ENCODE measurements around the gene GTF2A1L.
"Not testable (repeated sequence)": the region's sequence is repeated elsewhere in the genome, so short reads cannot be mapped to it uniquely, and the experiment has no call there.

GTF2A1L gene

GRCh38 chr2:48613211-48613610, 4.4 kb upstream of the GTF2A1L start:
- Histone ChIP-seq H3K27me3 (ENCODE audit: control insufficient read depth in 1 of 2, insufficient read depth in 2 of 2, low read length in 2 of 2) (no peaks in the 10 kb centered on the region), H3K4me3 (ENCODE audit: low read depth in 1 of 2, low read length in 2 of 2) (no peak overlapping the region), H3K27ac (ENCODE audit: low read depth, low read length) (no peak overlapping the region), H3K9me3 (ENCODE audit: low read length) (no peaks in the 10 kb centered on the region), H3K4me1 (ENCODE audit: insufficient read depth, low read length) (no peaks in the 10 kb centered on the region), H3K9ac (ENCODE audit: low read length) (no peak overlapping the region), H3K36me3 (ENCODE audit: insufficient read depth, low read length) (no peaks in the 10 kb centered on the region)

GRCh38 chr2:48614581-48614980, 3.1 kb upstream of the GTF2A1L start:
- H3K36me3 ChIP-seq (ENCODE audit: insufficient read depth, low read length); H3K9me3 ChIP-seq (ENCODE audit: low read length); H3K9ac ChIP-seq (ENCODE audit: low read length); H3K4me1 ChIP-seq (ENCODE audit: insufficient read depth, low read length); H3K4me3 ChIP-seq (ENCODE audit: low read depth in 1 of 2, low read length in 2 of 2); H3K27ac ChIP-seq (ENCODE audit: low read depth, low read length); H3K27me3 ChIP-seq (ENCODE audit: control insufficient read depth in 1 of 2, insufficient read depth in 2 of 2, low read length in 2 of 2): not testable (repeated sequence)

- Histone ChIP-seq H3K4me3 (ENCODE audit: low read depth in 1 of 2, low read length in 2 of 2) (no peak overlapping the region), H3K27ac (ENCODE audit: low read depth, low read length) (no peak overlapping the region), H3K4me1 (ENCODE audit: insufficient read depth, low read length) (peaks cover 7% of the 10 kb centered on the region), H3K9me3 (ENCODE audit: low read length) (no peaks in the 10 kb centered on the region), H3K27me3 (ENCODE audit: control insufficient read depth in 1 of 2, insufficient read depth in 2 of 2, low read length in 2 of 2) (no peaks in the 10 kb centered on the region), H3K36me3 (ENCODE audit: insufficient read depth, low read length) (no peaks in the 10 kb centered on the region), H3K9ac (ENCODE audit: low read length) (no peak overlapping the region)
Observed at GRCh38 chr2:48619526-48619925, 1.9 kb downstream of the GTF2A1L start.

GRCh38 chr2:48620604-48621003, 2.9 kb downstream of the GTF2A1L start:
- peaks cover under 1% of the 10 kb centered on the region for H3K9me3 ChIP-seq (ENCODE audit: low read length)
- H3K9ac ChIP-seq (ENCODE audit: low read length) = no peak overlapping the region
- H3K27me3 ChIP-seq (ENCODE audit: control insufficient read depth in 1 of 2, insufficient read depth in 2 of 2, low read length in 2 of 2) = no peaks in the 10 kb centered on the region
- H3K36me3 ChIP-seq (ENCODE audit: insufficient read depth, low read length) = no peaks in the 10 kb centered on the region
- no peak overlapping the region for H3K27ac ChIP-seq (ENCODE audit: low read depth, low read length)
- no peak overlapping the region for H3K4me3 ChIP-seq (ENCODE audit: low read depth in 1 of 2, low read length in 2 of 2)
- peaks cover 7% of the 10 kb centered on the region for H3K4me1 ChIP-seq (ENCODE audit: insufficient read depth, low read length)

- H3K27me3 ChIP-seq (ENCODE audit: control insufficient read depth in 1 of 2, insufficient read depth in 2 of 2, low read length in 2 of 2); H3K9me3 ChIP-seq (ENCODE audit: low read length); H3K4me3 ChIP-seq (ENCODE audit: low read depth in 1 of 2, low read length in 2 of 2); H3K36me3 ChIP-seq (ENCODE audit: insufficient read depth, low read length); H3K27ac ChIP-seq (ENCODE audit: low read depth, low read length); H3K9ac ChIP-seq (ENCODE audit: low read length); H3K4me1 ChIP-seq (ENCODE audit: insufficient read depth, low read length): not testable (repeated sequence)
Observed at GRCh38 chr2:48622691-48623090, 5.0 kb downstream of the GTF2A1L start.

- Histone ChIP-seq H3K36me3 (ENCODE audit: insufficient read depth, low read length) (no peaks in the 10 kb centered on the region), H3K9me3 (ENCODE audit: low read length) (peaks cover 5% of the 10 kb centered on the region), H3K27ac (ENCODE audit: low read depth, low read length) (no peak overlapping the region), H3K27me3 (ENCODE audit: control insufficient read depth in 1 of 2, insufficient read depth in 2 of 2, low read length in 2 of 2) (no peaks in the 10 kb centered on the region), H3K9ac (ENCODE audit: low read length) (no peak overlapping the region), H3K4me1 (ENCODE audit: insufficient read depth, low read length) (peaks cover 5% of the 10 kb centered on the region), H3K4me3 (ENCODE audit: low read depth in 1 of 2, low read length in 2 of 2) (no peak overlapping the region)
Observed at GRCh38 chr2:48624696-48625095, 7.0 kb downstream of the GTF2A1L start.

- no peak overlapping the region for H3K4me3 ChIP-seq (ENCODE audit: low read depth in 1 of 2, low read length in 2 of 2)
- no peaks in the 10 kb centered on the region for H3K36me3 ChIP-seq (ENCODE audit: insufficient read depth, low read length)
- H3K9ac ChIP-seq (ENCODE audit: low read length) = no peak overlapping the region
- no peaks in the 10 kb centered on the region for H3K27me3 ChIP-seq (ENCODE audit: control insufficient read depth in 1 of 2, insufficient read depth in 2 of 2, low read length in 2 of 2)
- peaks cover 5% of the 10 kb centered on the region for H3K9me3 ChIP-seq (ENCODE audit: low read length)
- no peak overlapping the region for H3K27ac ChIP-seq (ENCODE audit: low read depth, low read length)
- H3K4me1 ChIP-seq (ENCODE audit: insufficient read depth, low read length) = no peaks in the 10 kb centered on the region
Observed at GRCh38 chr2:48626047-48626446, 8.4 kb downstream of the GTF2A1L start.

- H3K9ac ChIP-seq (ENCODE audit: low read length) = no peak overlapping the region
- no peaks in the 10 kb centered on the region for H3K4me1 ChIP-seq (ENCODE audit: insufficient read depth, low read length)
- no peaks in the 10 kb centered on the region for H3K9me3 ChIP-seq (ENCODE audit: low read length)
- no peak overlapping the region for H3K27ac ChIP-seq (ENCODE audit: low read depth, low read length)
- H3K36me3 ChIP-seq (ENCODE audit: insufficient read depth, low read length) = peaks cover 5% of the 10 kb centered on the region
- H3K27me3 ChIP-seq (ENCODE audit: control insufficient read depth in 1 of 2, insufficient read depth in 2 of 2, low read length in 2 of 2) = no peaks in the 10 kb centered on the region
- no peak overlapping the region for H3K4me3 ChIP-seq (ENCODE audit: low read depth in 1 of 2, low read length in 2 of 2)
Observed at GRCh38 chr2:48633143-48633542, 15.5 kb downstream of the GTF2A1L start.

- H3K4me1 ChIP-seq (ENCODE audit: insufficient read depth, low read length) = no peaks in the 10 kb centered on the region
- H3K36me3 ChIP-seq (ENCODE audit: insufficient read depth, low read length) = peaks cover 5% of the 10 kb centered on the region
- H3K4me3 ChIP-seq (ENCODE audit: low read depth in 1 of 2, low read length in 2 of 2) = no peak overlapping the region
- no peaks in the 10 kb centered on the region for H3K9me3 ChIP-seq (ENCODE audit: low read length)
- no peak overlapping the region for H3K27ac ChIP-seq (ENCODE audit: low read depth, low read length)
- no peaks in the 10 kb centered on the region for H3K27me3 ChIP-seq (ENCODE audit: control insufficient read depth in 1 of 2, insufficient read depth in 2 of 2, low read length in 2 of 2)
- no peak overlapping the region for H3K9ac ChIP-seq (ENCODE audit: low read length)
Observed at GRCh38 chr2:48635786-48636185, 18.1 kb downstream of the GTF2A1L start.

GRCh38 chr2:48638261-48638660, 20.6 kb downstream of the GTF2A1L start:
- Histone ChIP-seq H3K9ac (ENCODE audit: low read length) (no peak overlapping the region), H3K36me3 (ENCODE audit: insufficient read depth, low read length) (peaks cover 5% of the 10 kb centered on the region), H3K4me1 (ENCODE audit: insufficient read depth, low read length) (no peaks in the 10 kb centered on the region), H3K9me3 (ENCODE audit: low read length) (no peaks in the 10 kb centered on the region), H3K27me3 (ENCODE audit: control insufficient read depth in 1 of 2, insufficient read depth in 2 of 2, low read length in 2 of 2) (no peaks in the 10 kb centered on the region), H3K27ac (ENCODE audit: low read depth, low read length) (no peak overlapping the region), H3K4me3 (ENCODE audit: low read depth in 1 of 2, low read length in 2 of 2) (no peak overlapping the region)

- no peak overlapping the region for H3K27ac ChIP-seq (ENCODE audit: low read depth, low read length)
- H3K4me3 ChIP-seq (ENCODE audit: low read depth in 1 of 2, low read length in 2 of 2) = no peak overlapping the region
- peaks cover 9% of the 10 kb centered on the region for H3K36me3 ChIP-seq (ENCODE audit: insufficient read depth, low read length)
- no peaks in the 10 kb centered on the region for H3K9me3 ChIP-seq (ENCODE audit: low read length)
- no peak overlapping the region for H3K9ac ChIP-seq (ENCODE audit: low read length)
- no peaks in the 10 kb centered on the region for H3K4me1 ChIP-seq (ENCODE audit: insufficient read depth, low read length)
- no peaks in the 10 kb centered on the region for H3K27me3 ChIP-seq (ENCODE audit: control insufficient read depth in 1 of 2, insufficient read depth in 2 of 2, low read length in 2 of 2)
Observed at GRCh38 chr2:48651158-48651790, 33.6 kb downstream of the GTF2A1L start.

GRCh38 chr2:48668992-48669391, 51.3 kb downstream of the GTF2A1L start:
- Histone ChIP-seq H3K4me3 (ENCODE audit: low read depth in 1 of 2, low read length in 2 of 2) (no peak overlapping the region), H3K27ac (ENCODE audit: low read depth, low read length) (no peak overlapping the region), H3K4me1 (ENCODE audit: insufficient read depth, low read length) (no peaks in the 10 kb centered on the region), H3K27me3 (ENCODE audit: control insufficient read depth in 1 of 2, insufficient read depth in 2 of 2, low read length in 2 of 2) (no peaks in the 10 kb centered on the region), H3K9me3 (ENCODE audit: low read length) (no peaks in the 10 kb centered on the region), H3K9ac (ENCODE audit: low read length) (no peak overlapping the region), H3K36me3 (ENCODE audit: insufficient read depth, low read length) (peaks cover 13% of the 10 kb centered on the region)
